PC-3 (cell line): ENCODE measurements around the gene NSUN4. TPM values are rescaled to one million over a fixed set of nuclear protein-coding genes. Genes with fewer than 3 reads are reported as not detected.
"Not testable (repeated sequence)": the region's sequence is repeated elsewhere in the genome, so short reads cannot be mapped to it uniquely, and the experiment has no call there.

ENCODE experiments used
- ATAC-seq: fragments of 200-7000 bp; cut with Tn5 transposase; 2 replicates; pipeline ENCODE4 v1.9.1; 2020; ENCODE audit warnings: mild to moderate bottlenecking, moderate library complexity
- BruUV-seq: library from RNA; stranded (reverse); fragments of 400-500 nt; replicated peaks from 2 replicates; lab custom pipeline; 2021; lab: Mats Ljungman, UMichigan
- CTCF ChIA-PET: fragments of 300-600 bp; sonication (Branson Sonifier 250); formaldehyde crosslinking; loops from one replicate; lab custom pipeline; 2022; ENCODE audit warnings: antibody characterized with exemption; lab: Charles Lee
- POLR2A ChIA-PET: fragments of 300-600 bp; sonication (Branson Sonifier 250); formaldehyde crosslinking; loops from one replicate; lab custom pipeline; 2022; ENCODE audit warnings: antibody characterized with exemption; ENCODE audit not compliant: unreplicated experiment; lab: Charles Lee
- DNase-seq: peaks from one replicate; pipeline ENCODE4 v3.0.0-alpha.2; 2015
- H2AFZ ChIP-seq: fragments of 300-600 bp; sonication (generic); 2 replicates; pipeline ENCODE4 v1.6.0; 2016; ENCODE audit warnings: antibody characterized with exemption, low read length
- H3F3A ChIP-seq: fragments of 300-600 bp; sonication (generic); one replicate; pipeline ENCODE4 v1.6.0; 2017; ENCODE audit warnings: antibody characterized with exemption, low read length, control low read depth, mild to moderate bottlenecking; ENCODE audit not compliant: unreplicated experiment
- H3K27ac ChIP-seq: fragments of 300-600 bp; sonication (generic); 2 replicates; pipeline ENCODE4 v1.5.1; 2016; ENCODE audit warnings: mild to moderate bottlenecking, low read length
- H3K27me3 ChIP-seq: fragments of 300-600 bp; sonication (generic); 2 replicates; pipeline ENCODE4 v1.6.1; 2016; ENCODE audit warnings: low read length, mixed read lengths
- H3K36me3 ChIP-seq: fragments of 300-600 bp; sonication (generic); 2 replicates; pipeline ENCODE4 v1.6.1; 2016; ENCODE audit warnings: low read depth, mixed run types, low read length, mixed read lengths
- H3K4me1 ChIP-seq: fragments of 300-600 bp; sonication (generic); 2 replicates; pipeline ENCODE4 v1.5.1; 2016; ENCODE audit warnings: low read length; ENCODE audit not compliant: insufficient read depth
- H3K4me2 ChIP-seq: fragments of 300-600 bp; sonication (generic); 2 replicates; pipeline ENCODE4 v1.6.0; 2016; ENCODE audit warnings: low read length
- H3K4me3 ChIP-seq: fragments of 300-600 bp; sonication (generic); 2 replicates; pipeline ENCODE4 v1.5.1; 2016; ENCODE audit warnings: mild to moderate bottlenecking, low read length, mixed read lengths
- H3K79me2 ChIP-seq: fragments of 300-600 bp; sonication (generic); 2 replicates; pipeline ENCODE4 v1.6.1; 2017; ENCODE audit warnings: low read length, mixed read lengths
- H3K9ac ChIP-seq: fragments of 300-600 bp; sonication (generic); 2 replicates; pipeline ENCODE4 v1.6.0; 2016; ENCODE audit warnings: mild to moderate bottlenecking, low read length
- H3K9me2 ChIP-seq: fragments of 300-600 bp; sonication (generic); replicated peaks from 2 replicates; pipeline ENCODE4 v1.6.1; 2016; ENCODE audit warnings: mixed run types, low read length, mixed read lengths
- H3K9me3 ChIP-seq: fragments of 300-600 bp; sonication (generic); 2 replicates; pipeline ENCODE4 v1.6.1; 2016; ENCODE audit warnings: low read length, mixed read lengths
- H4K20me1 ChIP-seq: fragments of 300-600 bp; sonication (generic); 2 replicates; pipeline ENCODE4 v1.6.1; 2016; ENCODE audit warnings: low read length, mixed read lengths
- EZH2 ChIP-seq: fragments of 300-600 bp; sonication (generic); IDR thresholded peaks from one replicate; pipeline ENCODE4 v1.6.1; 2017; ENCODE audit warnings: antibody characterized with exemption, mild to moderate bottlenecking, low read length; ENCODE audit not compliant: unreplicated experiment
- EZH2phosphoT487 ChIP-seq: fragments of 300-600 bp; sonication (generic); IDR thresholded peaks from 2 replicates; pipeline ENCODE4 v1.6.1; 2018; ENCODE audit warnings: mild to moderate bottlenecking, antibody characterized with exemption, low read length, borderline replicate concordance
- intact Hi-C: fragments of 100-400 bp; cut with micrococcal nuclease; formaldehyde crosslinking; loops from 2 replicates; pipeline ENCODE4 v1.9.0; 2023
- total RNA-seq: library from RNA; depleted of rRNA; stranded (reverse); fragments of >200 nt; gene quantifications from 2 replicates; pipeline ENCODE4 v1.2.3, GENCODE V29; 2014
- TF ChIP-seq, protein P1 (sequence below): fragments of 300-600 bp; sonication (generic); conservative IDR thresholded peaks from 2 replicates; pipeline ENCODE4 v1.5.1; 2017; ENCODE audit warnings: antibody characterized with exemption, low read depth, mild to moderate bottlenecking, low read length

NSUN4 gene
- total RNA-seq, 1 experiment from 2014 or later: 16.8 TPM

- Histone ChIP-seq H3K4me3 (no peak overlapping the region), H3K9me3 (no peaks in the 10 kb centered on the region), H2AFZ (no peak overlapping the region), H3K4me2 (no peak overlapping the region), H3K9ac (no peak overlapping the region), H3F3A (no peaks in the 10 kb centered on the region), H3K27me3 (no peaks in the 10 kb centered on the region), H3K9me2 (no peaks in the 10 kb centered on the region), H4K20me1 (peaks cover 6% of the 10 kb centered on the region; the same call in 1 of the 2 replicates), H3K4me1 (peaks cover 6% of the 10 kb centered on the region; the same call in 1 of the 2 replicates), H3K27ac (no peak overlapping the region), H3K79me2 (no peaks in the 10 kb centered on the region), H3K36me3 (peaks cover 32% of the 10 kb centered on the region)
- CTCF ChIA-PET: no interaction called here
- DNase-seq (peak; percentile 63), ATAC-seq (peak; percentile 92)
- BruUV-seq: no TSS peak
- POLR2A ChIA-PET: no interaction called here
- intact Hi-C loops: no loop called here
- TF ChIP-seq EZH2 (no peak), EZH2phosphoT487 (no peak)
- TF ChIP-seq, protein P1, sequence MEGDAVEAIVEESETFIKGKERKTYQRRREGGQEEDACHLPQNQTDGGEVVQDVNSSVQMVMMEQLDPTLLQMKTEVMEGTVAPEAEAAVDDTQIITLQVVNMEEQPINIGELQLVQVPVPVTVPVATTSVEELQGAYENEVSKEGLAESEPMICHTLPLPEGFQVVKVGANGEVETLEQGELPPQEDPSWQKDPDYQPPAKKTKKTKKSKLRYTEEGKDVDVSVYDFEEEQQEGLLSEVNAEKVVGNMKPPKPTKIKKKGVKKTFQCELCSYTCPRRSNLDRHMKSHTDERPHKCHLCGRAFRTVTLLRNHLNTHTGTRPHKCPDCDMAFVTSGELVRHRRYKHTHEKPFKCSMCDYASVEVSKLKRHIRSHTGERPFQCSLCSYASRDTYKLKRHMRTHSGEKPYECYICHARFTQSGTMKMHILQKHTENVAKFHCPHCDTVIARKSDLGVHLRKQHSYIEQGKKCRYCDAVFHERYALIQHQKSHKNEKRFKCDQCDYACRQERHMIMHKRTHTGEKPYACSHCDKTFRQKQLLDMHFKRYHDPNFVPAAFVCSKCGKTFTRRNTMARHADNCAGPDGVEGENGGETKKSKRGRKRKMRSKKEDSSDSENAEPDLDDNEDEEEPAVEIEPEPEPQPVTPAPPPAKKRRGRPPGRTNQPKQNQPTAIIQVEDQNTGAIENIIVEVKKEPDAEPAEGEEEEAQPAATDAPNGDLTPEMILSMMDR: no peak
These were observed 24.8 kb upstream of the NSUN4 start for GRCh38 chr1:46315669-46316403.

DNA sequence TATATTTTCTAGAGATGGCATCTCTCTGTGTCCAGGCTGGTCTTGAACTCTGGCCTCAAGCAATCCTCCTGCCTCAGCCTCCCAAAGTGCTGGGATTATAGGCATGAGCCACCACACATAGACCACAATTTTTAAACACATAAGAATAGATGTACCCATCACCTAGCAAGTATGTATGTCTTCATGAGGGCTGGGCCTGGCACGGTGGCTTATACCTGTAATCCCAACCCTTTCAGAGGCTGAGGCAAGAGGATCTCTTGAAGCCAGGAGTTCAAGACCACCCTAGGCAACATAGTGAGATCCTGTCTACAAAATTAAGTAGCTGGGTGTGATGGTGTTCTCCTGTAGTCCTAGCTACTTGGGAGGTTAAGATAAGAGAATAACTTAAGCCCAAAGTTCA lies 23.3 kb upstream of the NSUN4 start:
- no TSS peak for BruUV-seq

DNA sequence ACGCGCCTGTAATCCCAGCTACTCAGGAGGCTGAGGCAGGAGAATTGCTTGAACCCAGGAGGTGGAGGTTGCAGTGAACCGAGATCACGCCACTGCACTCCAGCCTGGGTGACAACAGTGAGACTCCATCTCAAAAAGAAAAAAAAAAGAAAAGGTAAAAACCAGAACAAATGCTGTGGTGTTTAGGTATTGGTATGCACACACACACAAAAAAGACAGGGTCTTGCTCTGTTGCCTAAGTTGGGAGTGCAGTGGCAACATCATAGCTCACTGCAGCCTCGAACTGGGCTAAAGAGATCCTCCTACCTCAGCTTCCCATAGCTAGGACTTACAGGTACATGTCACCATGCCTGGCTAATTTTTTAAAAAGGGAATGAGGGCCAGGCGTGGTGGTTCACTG lies 21.3 kb upstream of the NSUN4 start:
- H3K9me2 ChIP-seq, H3K4me2 ChIP-seq, ATAC-seq, H3K9me3 ChIP-seq, H3F3A ChIP-seq, H3K4me1 ChIP-seq, H2AFZ ChIP-seq, H4K20me1 ChIP-seq, BruUV-seq, CTCF ChIA-PET, H3K27ac ChIP-seq, intact Hi-C loops, H3K4me3 ChIP-seq, DNase-seq, H3K79me2 ChIP-seq, H3K9ac ChIP-seq, H3K27me3 ChIP-seq: not testable (repeated sequence)
- POLR2A ChIA-PET: interaction anchor here (0.6 kb wide), 1 partner anchor 21 kb away, joined by 19 read pairs; no protein-coding TSS in a partner anchor
- H3K36me3 ChIP-seq: peaks cover 12% of the 10 kb centered on the region

More for the DNA sequence above, 23.3 kb upstream of the NSUN4 start:
- ATAC-seq (no peak), DNase-seq (no peak)
- POLR2A ChIA-PET: no interaction called here
- Histone ChIP-seq H3K9me2 (no peaks in the 10 kb centered on the region), H3K4me1 (peaks cover 6% of the 10 kb centered on the region; the same call in 1 of the 2 replicates), H3K4me3 (no peak overlapping the region), H3K27ac (no peak overlapping the region), H3K9ac (no peak overlapping the region), H3F3A (no peaks in the 10 kb centered on the region), H3K36me3 (peaks cover 25% of the 10 kb centered on the region), H3K79me2 (no peaks in the 10 kb centered on the region), H4K20me1 (peaks cover 6% of the 10 kb centered on the region; the same call in 1 of the 2 replicates), H2AFZ (no peak overlapping the region), H3K4me2 (no peak overlapping the region), H3K9me3 (no peaks in the 10 kb centered on the region), H3K27me3 (no peaks in the 10 kb centered on the region)
- intact Hi-C loops: no loop called here
- CTCF ChIA-PET: no interaction called here
- TF ChIP-seq EZH2: no peak
- TF ChIP-seq EZH2phosphoT487: no peak
- TF ChIP-seq, protein P1: no peak

DNA sequence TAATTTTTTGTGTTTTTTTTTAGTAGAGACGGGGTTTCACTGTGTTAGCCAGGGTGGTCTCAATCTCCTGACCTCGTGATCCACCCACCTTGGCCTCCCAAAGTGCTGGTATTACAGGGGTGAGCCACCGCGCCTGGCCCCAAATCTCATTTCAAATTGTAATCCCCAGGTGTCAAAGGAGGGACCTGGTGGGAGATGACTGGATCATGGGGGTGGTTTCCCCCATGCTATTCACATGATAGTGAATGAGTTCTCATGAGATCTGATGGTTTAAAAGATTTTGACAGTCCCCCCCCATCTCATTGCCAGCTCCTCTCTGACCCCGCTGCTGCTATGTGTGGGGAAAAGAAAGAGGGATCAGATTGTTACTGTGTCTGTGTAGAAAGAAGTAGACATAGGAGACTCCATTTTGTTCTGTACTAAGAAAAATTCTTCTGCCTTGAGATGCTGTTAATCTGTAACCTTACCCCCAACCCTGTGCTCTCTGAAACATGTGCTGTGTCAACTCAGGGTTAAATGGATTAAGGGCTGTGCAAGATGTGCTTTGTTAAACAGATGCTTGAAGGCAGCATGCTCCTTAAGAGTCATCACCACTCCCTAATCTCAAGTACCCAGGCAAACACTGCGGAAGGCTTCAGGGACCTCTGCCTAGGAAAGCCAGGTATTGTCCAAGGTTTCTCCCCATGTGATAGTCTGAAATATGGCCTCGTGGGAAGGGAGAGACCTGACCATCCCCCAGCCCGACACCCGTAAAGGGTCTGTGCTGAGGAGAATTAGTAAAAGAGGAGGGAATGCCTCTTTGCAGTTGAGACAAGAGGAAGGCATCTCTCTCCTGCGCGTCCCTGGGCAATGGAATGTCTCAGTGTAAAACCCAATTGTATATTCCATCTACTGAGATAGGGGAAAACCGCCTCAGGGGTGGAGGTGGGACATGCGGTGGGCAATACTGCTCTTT lies 20.4 kb upstream of the NSUN4 start:
- H3K9me3 ChIP-seq, H2AFZ ChIP-seq, H3K9me2 ChIP-seq, H3K4me1 ChIP-seq, CTCF ChIA-PET, H3K4me3 ChIP-seq, H3K9ac ChIP-seq, H3K4me2 ChIP-seq, H3K27ac ChIP-seq, DNase-seq, POLR2A ChIA-PET, H3K79me2 ChIP-seq, H4K20me1 ChIP-seq, ATAC-seq, H3F3A ChIP-seq, intact Hi-C loops, BruUV-seq, H3K27me3 ChIP-seq: not testable (repeated sequence)
- peaks cover 12% of the 10 kb centered on the region for H3K36me3 ChIP-seq
